ENCODE data around the gene IRAK4.

DNA sequence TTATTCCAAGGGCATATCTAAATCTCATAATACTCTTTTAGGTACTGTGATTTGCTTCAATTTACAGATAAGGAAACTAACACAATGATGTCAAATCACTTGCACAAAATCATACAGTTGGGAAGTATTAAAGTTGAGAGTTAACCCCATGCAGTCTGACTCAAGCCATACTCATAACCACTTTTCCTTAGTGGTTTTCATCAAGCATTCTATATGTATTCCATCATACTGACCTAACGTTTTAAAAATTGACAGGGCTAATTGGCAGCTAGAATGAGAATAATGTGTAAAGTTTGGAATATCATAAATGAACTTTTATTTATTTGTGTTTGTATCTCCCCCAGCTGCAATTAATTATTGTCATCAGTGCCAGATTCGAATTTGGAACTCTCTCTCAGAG, 21.1 kb upstream of the IRAK4 start:
- TF ChIP-seq, protein P1, sequence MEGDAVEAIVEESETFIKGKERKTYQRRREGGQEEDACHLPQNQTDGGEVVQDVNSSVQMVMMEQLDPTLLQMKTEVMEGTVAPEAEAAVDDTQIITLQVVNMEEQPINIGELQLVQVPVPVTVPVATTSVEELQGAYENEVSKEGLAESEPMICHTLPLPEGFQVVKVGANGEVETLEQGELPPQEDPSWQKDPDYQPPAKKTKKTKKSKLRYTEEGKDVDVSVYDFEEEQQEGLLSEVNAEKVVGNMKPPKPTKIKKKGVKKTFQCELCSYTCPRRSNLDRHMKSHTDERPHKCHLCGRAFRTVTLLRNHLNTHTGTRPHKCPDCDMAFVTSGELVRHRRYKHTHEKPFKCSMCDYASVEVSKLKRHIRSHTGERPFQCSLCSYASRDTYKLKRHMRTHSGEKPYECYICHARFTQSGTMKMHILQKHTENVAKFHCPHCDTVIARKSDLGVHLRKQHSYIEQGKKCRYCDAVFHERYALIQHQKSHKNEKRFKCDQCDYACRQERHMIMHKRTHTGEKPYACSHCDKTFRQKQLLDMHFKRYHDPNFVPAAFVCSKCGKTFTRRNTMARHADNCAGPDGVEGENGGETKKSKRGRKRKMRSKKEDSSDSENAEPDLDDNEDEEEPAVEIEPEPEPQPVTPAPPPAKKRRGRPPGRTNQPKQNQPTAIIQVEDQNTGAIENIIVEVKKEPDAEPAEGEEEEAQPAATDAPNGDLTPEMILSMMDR (IDR thresholded peaks at IDR 0.05) = no peak
- TF ChIP-seq POLR2A (IDR thresholded peaks at IDR 0.05) (no peak), POLR2AphosphoS5 (IDR thresholded peaks at IDR 0.05) (no peak)

All from prostate gland (tissue), 2 donors.